ENCODE measurements around the gene SCAMP1. TPM values are rescaled to one million over a fixed set of nuclear protein-coding genes. Genes with fewer than 3 reads are reported as not detected.

Gene SCAMP1
- total and polyA plus RNA-seq, 2 of the 13 experiments (the other 11 are each of a cell fraction or from before 2014, with no cell fraction given) = 18.2 to 33.7 TPM

GRCh38 chr5:78419396-78419795 lies 59.0 kb downstream of the SCAMP1 start:
- no TSS peak for BruUV-seq (replicated peaks)
- TF ChIP-seq CSRNP2 (CRISPR knock-in tag; conservative IDR thresholded peaks at IDR 0.05; ENCODE audit: low read depth) = no peak
- no peak for TF ChIP-seq ARNTL (CRISPR knock-in tag; IDR thresholded peaks at IDR 0.05)
- TF ChIP-seq ZBTB40 (IDR thresholded peaks at IDR 0.05) = no peak
- no peak for TF ChIP-seq ZBTB40 (CRISPR knock-in tag; IDR thresholded peaks at IDR 0.05)
- no peak for TF ChIP-seq GZF1 (CRISPR knock-in tag; IDR thresholded peaks at IDR 0.05)
- no peak for TF ChIP-seq SOX6 (IDR thresholded peaks at IDR 0.05)
- no peak for TF ChIP-seq SOX6 (CRISPR knock-in tag; IDR thresholded peaks at IDR 0.05)
- no peak for TF ChIP-seq NKX3-1 (CRISPR knock-in tag; IDR thresholded peaks at IDR 0.05)
- no peak for TF ChIP-seq POGZ (CRISPR knock-in tag; IDR thresholded peaks at IDR 0.05)
- TF ChIP-seq XBP1 (CRISPR knock-in tag; IDR thresholded peaks at IDR 0.05) = no peak
- no peak for TF ChIP-seq CCDC6 (CRISPR knock-in tag; IDR thresholded peaks at IDR 0.05)
- no peak for TF ChIP-seq E2F5 (CRISPR knock-in tag; conservative IDR thresholded peaks at IDR 0.05)
- TF ChIP-seq SKI (IDR thresholded peaks at IDR 0.05; ENCODE audit: partially characterized antibody) = no peak
- TF ChIP-seq GTF3A (CRISPR knock-in tag; conservative IDR thresholded peaks at IDR 0.05) = no peak

More at GRCh38 chr5:78419396-78419795, 59.0 kb downstream of the SCAMP1 start:
- intact Hi-C loops (cut with micrococcal nuclease; ENCODE audit: unreplicated experiment) (no loop called here), in situ Hi-C loops (cut with HindIII; ENCODE audit: extremely low pct_ligation_motif_present, low pct_unique_long_range_greater_than_20kb) (no loop called here)
- no peaks in the 10 kb centered on the region for H3K9me3 ChIP-seq (ENCODE audit: low read length)
- no peaks in the 10 kb centered on the region for H3K27me3 ChIP-seq (ENCODE audit: control insufficient read depth in 1 of 2, insufficient read depth in 2 of 2, low read length in 2 of 2)
- peaks cover 13% of the 10 kb centered on the region for H3K4me1 ChIP-seq (ENCODE audit: insufficient read depth, low read length)
- H3K9ac ChIP-seq (ENCODE audit: insufficient read depth, low read depth, low read length) = no peak overlapping the region
- H3K79me2 ChIP-seq (ENCODE audit: insufficient read depth, low read length) = no peaks in the 10 kb centered on the region
- no peaks in the 10 kb centered on the region for H4K20me1 ChIP-seq (ENCODE audit: insufficient read depth, low read length)
- H3K4me2 ChIP-seq (ENCODE audit: low read depth, low read length) = no peak overlapping the region
- H3K4me3 ChIP-seq (replicated peaks in 1 of 3; ENCODE audit: insufficient read depth in 1 of 3, low read depth in 2 of 3, low read length in 3 of 3) = no peak overlapping the region
- peaks cover 1 to 13% of the 10 kb centered on the region in 2 experiments; a peak in 2 of 5 replicates for H3K36me3 ChIP-seq (replicated peaks in 1 of 2; ENCODE audit: control insufficient read depth in 1 of 2, insufficient read depth in 2 of 2, low read length in 2 of 2)
- H2AFZ ChIP-seq (ENCODE audit: low read length) = no peak overlapping the region
- no peak overlapping the region for H3K27ac ChIP-seq (ENCODE audit: extremely low read length, insufficient read depth, low read length)
- DNase-seq (ENCODE audit: low spot score) (no peak), ATAC-seq (no peak), FAIRE-seq (no peak)
- ChIA-PET POLR2A (no interaction called here), CTCF (ENCODE audit: low intra/inter-chr PET ratio, low total read pairs) (no interaction called here)
- 97% methylated on average over 3 of the region's 3 CpGs for WGBS (ENCODE audit: low lambda C conversion rate)

Data from HepG2 (cell line).